Endothelial cell of umbilical vein (primary cell): Measurements from ENCODE around the gene PRKAR1B. TPM values are rescaled to one million over a fixed set of nuclear protein-coding genes. Genes with fewer than 3 reads are reported as not detected.

Experiments
- BruUV-seq: library from RNA; stranded (reverse); fragments of 400-500 nt; replicated peaks from 2 replicates; lab custom pipeline; 2021; lab: Mats Ljungman, UMichigan
- CTCF ChIA-PET: fragments of 300-600, 350-600 bp; sonication (Branson Sonifier 250); formaldehyde crosslinking; loops from one replicate; lab custom pipeline; 2021; ENCODE audit warnings: antibody characterized with exemption, inconsistent platforms; lab: Charles Lee
- POLR2A ChIA-PET: fragments of 300-600, 350-600 bp; sonication (Branson Sonifier 250); formaldehyde crosslinking; loops from one replicate; lab custom pipeline; 2021; ENCODE audit warnings: antibody characterized with exemption, inconsistent platforms; lab: Charles Lee
- DNase-seq: peaks from one replicate; pipeline ENCODE4 v3.0.0-alpha.2; 2011; ENCODE audit warnings: low read depth, low spot score
- FAIRE-seq: peaks from 2 replicates; lab custom pipeline; 2011; peaks lifted over from hg19 to GRCh38; lab: Jason Lieb, UNC
- H2AFZ ChIP-seq: 2 replicates; pipeline ENCODE4 v1.6.0; 2012; ENCODE audit warnings: low read depth, low read length, control low read depth, inconsistent platforms
- H3K27ac ChIP-seq: 2 replicates; pipeline ENCODE4 v1.5.1; 2011; ENCODE audit warnings: low read depth, mild to moderate bottlenecking, control low read depth, low read length, moderate library complexity; ENCODE audit not compliant: insufficient read depth
- H3K27me3 ChIP-seq, 2 experiments: 2 replicates each; pipeline versions ENCODE4 v1.6.0 to v1.6.1; 2011; ENCODE audit warnings: low read length in 2 of 2, mixed read lengths in 1 of 2; ENCODE audit not compliant: control insufficient read depth in 2 of 2, insufficient read depth in 2 of 2
- H3K36me3 ChIP-seq, 2 experiments: 2 replicates in 1 of 2; 3 replicates in 1 of 2; pipeline ENCODE4 v1.5.1; 2011; ENCODE audit warnings: low read length in 2 of 2, mild to moderate bottlenecking in 1 of 2, moderate library complexity in 1 of 2; ENCODE audit not compliant: control insufficient read depth in 2 of 2, insufficient read depth in 2 of 2; ENCODE audit errors: extremely low read depth in 1 of 2
- H3K4me1 ChIP-seq: 3 replicates; pipeline ENCODE4 v1.5.1; 2011; ENCODE audit warnings: mild to moderate bottlenecking, low read length; ENCODE audit not compliant: control insufficient read depth, insufficient read depth; ENCODE audit errors: extremely low read depth
- H3K4me2 ChIP-seq: 2 replicates; pipeline ENCODE4 v1.6.1; 2011; ENCODE audit warnings: low read length, control low read depth, mixed read lengths; ENCODE audit not compliant: insufficient read depth
- H3K4me3 ChIP-seq, 3 experiments: fragments of 200-600 bp in 1 of 3; sonication (generic), shearing (Covaris generic) in 1 of 3; replicated peaks in 1 of 3; 2 replicates each; pipeline ENCODE4 v1.5.1; 2011 to 2016; ENCODE audit warnings: control low read depth in 3 of 3, low read length in 3 of 3, mild to moderate bottlenecking in 2 of 3, inconsistent platforms in 1 of 3, low read depth in 1 of 3, moderate library complexity in 1 of 3; ENCODE audit not compliant: insufficient read depth in 1 of 3
- H3K79me2 ChIP-seq: 2 replicates; pipeline ENCODE4 v1.6.0; 2012; ENCODE audit warnings: low read length, inconsistent platforms; ENCODE audit not compliant: control insufficient read depth, insufficient read depth
- H3K9ac ChIP-seq: replicated peaks from 2 replicates; pipeline ENCODE3; 2011; ENCODE audit warnings: low read length, control low read depth; ENCODE audit not compliant: insufficient read depth; ENCODE audit errors: extremely low read depth
- H3K9me1 ChIP-seq: replicated peaks from 3 replicates; pipeline ENCODE4 v1.6.0; 2011; ENCODE audit warnings: mild to moderate bottlenecking, low read length; ENCODE audit not compliant: control insufficient read depth, insufficient read depth; ENCODE audit errors: extremely low read depth
- H3K9me3 ChIP-seq: replicated peaks from 2 replicates; pipeline ENCODE4 v1.5.1; 2012; ENCODE audit warnings: low read length, inconsistent platforms; ENCODE audit not compliant: control insufficient read depth, insufficient read depth
- H4K20me1 ChIP-seq: replicated peaks from 2 replicates; pipeline ENCODE3; 2011; ENCODE audit warnings: mild to moderate bottlenecking, low read length; ENCODE audit not compliant: control insufficient read depth, insufficient read depth; ENCODE audit errors: extremely low read depth
- CTCF ChIP-seq, 2 donors: IDR thresholded peaks; 1 replicate in 1 of 2; 2 replicates in 1 of 2; pipeline ENCODE4 v1.5.1; 2011; ENCODE audit warnings: low read length in 2 of 2, mild to moderate bottlenecking in 2 of 2, moderate library complexity in 2 of 2, control low read depth in 1 of 2, inconsistent platforms in 1 of 2, low read depth in 1 of 2; ENCODE audit not compliant: insufficient read depth in 1 of 2; ENCODE audit errors: extremely low read depth in 1 of 2
- EZH2 ChIP-seq: IDR thresholded peaks from 2 replicates; pipeline ENCODE4 v1.6.1; 2012; ENCODE audit warnings: borderline replicate concordance, low read depth, mild to moderate bottlenecking, moderate library complexity, low read length, inconsistent platforms; ENCODE audit not compliant: severe bottlenecking
- FOS ChIP-seq: IDR thresholded peaks from 2 replicates; pipeline ENCODE4 v1.6.1; 2011; ENCODE audit warnings: mild to moderate bottlenecking, low read length, moderate library complexity, borderline replicate concordance; ENCODE audit not compliant: insufficient read depth
- GATA2 ChIP-seq: IDR thresholded peaks from 2 replicates; pipeline ENCODE4 v1.7.0; 2011; ENCODE audit warnings: low read depth, mild to moderate bottlenecking, moderate library complexity, mixed read lengths, low read length; ENCODE audit not compliant: insufficient read length, insufficient read depth
- JUN ChIP-seq: IDR thresholded peaks from 2 replicates; pipeline ENCODE4 v1.6.1; 2011; ENCODE audit warnings: borderline replicate concordance, low read depth; ENCODE audit not compliant: insufficient read length, insufficient read depth
- MAX ChIP-seq: IDR thresholded peaks from 2 replicates; pipeline ENCODE4 v1.6.1; 2011; ENCODE audit not compliant: insufficient read depth, insufficient read length
- MYC ChIP-seq: IDR thresholded peaks from one replicate; pipeline ENCODE4 v1.6.1; 2011; ENCODE audit warnings: mild to moderate bottlenecking, low read depth, low read length
- POLR2A ChIP-seq: IDR thresholded peaks from 2 replicates; pipeline ENCODE4 v1.6.1; 2012; ENCODE audit warnings: low read depth, mild to moderate bottlenecking, control low read depth, low read length
- POLR2AphosphoS5 ChIP-seq: IDR thresholded peaks from 2 replicates; pipeline ENCODE4 v1.6.1; 2012; ENCODE audit warnings: low read depth, mild to moderate bottlenecking, control low read depth, low read length, moderate library complexity; ENCODE audit not compliant: insufficient read depth
- dilution Hi-C: fragments of 300-500 bp; cut with MboI; formaldehyde crosslinking; loops from one replicate; pipeline ENCODE4 v1.15.0; 2019; ENCODE audit warnings: low sequenced_read_pairs; ENCODE audit not compliant: extremely low pct_ligation_motif_present
- intact Hi-C: fragments of 100-400 bp; cut with micrococcal nuclease; formaldehyde crosslinking; loops from one replicate; pipeline ENCODE4 v1.10.0; 2022
- polyA plus RNA-seq, 4 experiments: library from polyadenylated mRNA; depleted of rRNA in 3 of 4; stranded (reverse) in 3 of 4; unstranded in 1 of 4; fragments of >200 nt; gene quantifications; 2 replicates each; pipeline versions ENCODE4 v1.2.1 to v1.2.3, GENCODE V29; 2011 to 2012; ENCODE audit warnings: missing spikeins in 1 of 4
- total RNA-seq: library from RNA; stranded (reverse); gene quantifications from 2 replicates; pipeline ENCODE4 v1.2.3, GENCODE V29; 2021

PRKAR1B gene
- total and polyA plus RNA-seq, 2 donors (not counting 3 experiments of a cell fraction or from before 2014, with no cell fraction given), result 15.4 to 29.2 TPM

- Histone ChIP-seq H3K4me3 (no peak overlapping the region), H2AFZ (no peak overlapping the region), H3K9me3 (no peaks in the 10 kb centered on the region), H3K4me2 (peak overlapping the region; percentile 9), H3K9ac (no peak overlapping the region), H3K36me3 (peaks cover 4% of the 10 kb centered on the region in 2 experiments), H3K4me1 (peaks cover 29% of the 10 kb centered on the region), H3K27me3 (no peaks in the 10 kb centered on the region), H3K9me1 (no peaks in the 10 kb centered on the region), H4K20me1 (no peaks in the 10 kb centered on the region), H3K79me2 (peaks cover 74% of the 10 kb centered on the region), H3K27ac (peak overlapping the region; percentile 72)
- dilution Hi-C loops, result no loop called here
- FAIRE-seq (peak; percentile 91), DNase-seq (no peak)
- intact Hi-C loops, result no loop called here
- ChIA-PET CTCF (interaction anchor here (1.1 to 3.1 kb wide), 3 partner anchors 78 to 182 kb away, joined by 3 to 21 read pairs (median 3); no protein-coding TSS in a partner anchor), POLR2A (no interaction called here)
- TF ChIP-seq JUN (peak; percentile 60), MYC (no peak), FOS (peak; percentile 47), POLR2A (no peak), POLR2AphosphoS5 (no peak), CTCF (IDR thresholded peaks at IDR 0.05; ENCODE audit: extremely low read depth in 1 of 2, insufficient read depth in 1 of 2, low read depth in 1 of 2, low read length in 2 of 2) (peak in 1 of 2 donors; percentile 9), EZH2 (no peak), MAX (no peak), GATA2 (no peak)
- BruUV-seq, result no TSS peak
These were observed 213.4 kb downstream of the PRKAR1B start for GRCh38 chr7:513521-514166.
